Activated CD8-positive, alpha-beta memory T cell treated with anti-CD3 and anti-CD28 coated beads for 48 hours (primary cell): ENCODE data around the gene TMCC1.
"Not testable (repeated sequence)": the region's sequence is repeated elsewhere in the genome, so short reads cannot be mapped to it uniquely, and the experiment has no call there.

Source experiments
- DNase-seq, 3 experiments: peaks; one replicate each; pipeline ENCODE4 v3.0.0-alpha.2; 2020; ENCODE audit warnings: low read depth in 2 of 3, low spot score in 2 of 3

The TMCC1 gene

GRCh38 chr3:129734449-129734848, 159.1 kb downstream of the TMCC1 start:
- DNase-seq = no peak

GRCh38 chr3:129732200-129732876, 161.2 kb downstream of the TMCC1 start:
- DNase-seq = no peak

DNA sequence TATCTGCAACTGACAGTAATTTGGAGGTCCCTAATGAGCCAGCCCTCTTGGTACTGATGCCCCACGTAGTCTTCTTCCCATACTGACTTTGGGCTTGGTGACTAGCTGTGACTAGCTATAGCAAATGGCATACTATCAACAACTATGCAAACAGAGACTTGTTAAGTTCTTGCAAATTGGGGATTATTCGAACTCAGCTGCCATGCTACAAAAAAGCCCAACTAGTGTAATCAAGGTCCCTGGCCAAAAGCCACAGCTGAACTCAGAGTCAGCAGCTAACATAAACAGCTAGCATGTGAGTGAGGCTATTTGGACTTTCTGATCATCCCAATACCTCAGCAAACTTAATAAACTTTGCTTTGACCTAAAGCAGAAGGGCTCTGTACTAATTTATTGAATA, 165.8 kb downstream of the TMCC1 start:
- DNase-seq = no peak

- DNase-seq = no peak
These were observed 169.8 kb downstream of the TMCC1 start for GRCh38 chr3:129723558-129724324.

DNA sequence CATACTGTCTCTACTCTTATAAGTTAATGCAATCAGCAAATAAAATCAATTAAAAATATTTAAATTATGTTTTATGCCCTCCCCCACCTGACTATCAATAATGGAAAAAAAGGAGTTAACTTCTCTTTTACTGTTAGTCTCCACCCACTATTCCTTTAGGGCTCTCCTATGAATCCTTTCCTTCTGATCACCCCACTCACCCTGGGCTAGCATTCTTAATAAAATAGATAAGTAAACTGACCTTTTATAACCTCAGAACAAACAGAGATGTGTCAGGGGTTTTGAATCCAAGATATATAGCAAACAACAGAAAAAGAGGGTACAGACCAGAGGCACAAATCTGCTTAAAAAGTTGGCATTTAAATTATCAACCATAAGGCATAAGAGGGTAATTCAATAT, 171.0 kb downstream of the TMCC1 start:
- no peak for DNase-seq

- DNase-seq = no peak
These were observed 175.3 kb downstream of the TMCC1 start for GRCh38 chr3:129718201-129718600.

DNA sequence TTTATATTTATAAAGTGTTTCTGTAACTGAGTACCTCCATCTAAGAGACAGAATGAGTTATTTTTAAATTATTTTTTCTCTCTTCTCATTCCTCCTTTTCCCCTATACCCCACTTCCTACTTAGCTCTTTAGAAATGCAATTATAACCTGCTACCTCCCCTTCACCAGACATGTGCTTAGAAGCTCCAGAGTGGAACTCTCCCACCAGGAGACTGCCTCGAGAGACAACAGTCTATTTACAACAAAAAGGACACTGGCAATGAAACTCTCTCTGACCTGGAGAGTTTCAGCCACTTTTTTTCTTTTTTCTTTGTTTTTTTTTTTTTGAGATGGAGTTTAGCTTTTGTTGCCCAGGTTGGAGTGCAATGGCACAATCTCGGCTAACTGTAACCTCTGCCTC, 177.7 kb downstream of the TMCC1 start:
- no peak for DNase-seq

DNA sequence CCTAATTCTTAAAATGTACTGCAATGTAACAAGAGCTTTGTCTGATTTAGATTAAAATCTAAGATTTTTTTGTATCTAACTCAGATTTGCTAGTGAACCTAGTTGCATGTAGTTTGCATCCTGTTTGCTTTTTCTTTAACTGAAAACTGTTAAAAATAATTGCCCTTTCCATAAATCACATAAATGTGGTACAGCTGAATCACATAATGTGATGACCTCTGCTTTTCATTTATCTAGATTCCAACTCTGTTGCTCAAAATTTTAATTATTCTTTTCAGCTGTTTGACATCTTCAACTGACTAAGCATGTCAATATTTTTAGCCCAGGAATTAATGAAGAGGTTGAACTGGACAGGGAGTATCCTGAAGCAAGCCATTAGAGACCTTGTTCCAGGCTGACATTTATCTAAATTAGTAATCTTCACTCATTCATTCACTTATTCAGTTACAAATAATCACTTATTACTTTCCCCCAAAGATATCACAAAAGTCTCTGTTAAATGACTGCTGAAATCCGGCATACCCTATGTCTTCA, 185.1 kb downstream of the TMCC1 start:
- no peak for DNase-seq

DNA sequence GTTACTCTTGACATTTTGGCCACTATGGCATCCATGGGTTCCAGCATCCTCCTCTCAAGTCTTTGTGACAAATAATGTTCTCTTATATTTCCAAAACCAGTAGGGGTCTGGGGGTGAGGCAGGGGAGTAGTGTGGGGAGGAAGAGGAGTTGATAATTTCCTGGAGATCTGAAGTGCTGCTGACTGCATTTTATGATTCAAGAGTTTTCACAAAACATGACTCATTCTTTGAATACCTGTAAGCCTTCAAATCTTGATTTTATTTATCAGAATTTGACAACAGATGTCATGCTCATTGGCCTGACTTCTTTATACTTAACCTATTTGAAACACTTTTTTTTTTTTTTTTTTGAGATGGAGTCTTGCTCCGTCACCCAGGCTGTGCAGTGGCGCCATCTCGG, 188.2 kb downstream of the TMCC1 start:
- no peak for DNase-seq

DNA sequence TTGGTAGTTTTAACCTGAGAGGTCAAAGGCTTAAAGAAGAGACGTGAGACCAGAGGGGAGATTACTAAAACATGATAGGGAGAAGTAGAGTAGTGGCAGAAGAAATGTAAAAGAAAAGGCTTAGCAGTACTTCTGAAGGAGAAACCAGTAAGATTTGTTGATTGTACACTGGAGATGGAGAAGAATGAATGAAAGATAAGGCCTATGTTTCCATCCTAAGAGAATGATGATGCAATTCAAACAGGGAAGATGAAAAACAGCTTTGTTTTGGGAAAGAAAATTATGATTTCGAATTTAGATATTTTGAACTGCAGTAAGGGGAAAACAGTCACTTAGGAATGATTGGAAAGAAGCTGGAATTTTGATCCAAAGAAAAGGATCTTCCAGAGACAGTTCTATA, 189.6 kb downstream of the TMCC1 start:
- DNase-seq = no peak

- DNase-seq = no peak
These were observed 190.4 kb downstream of the TMCC1 start for GRCh38 chr3:129702934-129703712.

- no peak for DNase-seq
These were observed 192.3 kb downstream of the TMCC1 start for GRCh38 chr3:129701161-129701560.

- DNase-seq = no peak
These were observed 193.9 kb downstream of the TMCC1 start for GRCh38 chr3:129699612-129700011.

DNA sequence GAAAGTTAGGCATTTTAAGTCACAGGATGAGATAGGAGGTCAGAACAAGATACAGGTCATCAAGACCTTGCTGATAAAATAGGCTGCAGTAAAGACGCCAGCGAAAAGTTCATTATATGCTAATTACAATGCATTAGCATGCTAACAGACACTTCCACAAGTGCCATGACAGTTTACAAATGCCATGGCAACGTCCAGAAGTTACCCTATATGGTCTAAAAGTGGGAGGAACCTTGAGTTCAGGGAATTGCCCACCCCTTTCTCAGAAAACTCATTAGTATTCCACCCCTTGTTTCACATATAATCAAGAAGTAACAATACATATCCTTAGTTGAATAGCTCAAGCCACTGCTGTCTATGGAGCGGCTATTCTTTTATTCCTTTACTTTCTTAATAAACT, 194.3 kb downstream of the TMCC1 start:
- DNase-seq = no peak

DNA sequence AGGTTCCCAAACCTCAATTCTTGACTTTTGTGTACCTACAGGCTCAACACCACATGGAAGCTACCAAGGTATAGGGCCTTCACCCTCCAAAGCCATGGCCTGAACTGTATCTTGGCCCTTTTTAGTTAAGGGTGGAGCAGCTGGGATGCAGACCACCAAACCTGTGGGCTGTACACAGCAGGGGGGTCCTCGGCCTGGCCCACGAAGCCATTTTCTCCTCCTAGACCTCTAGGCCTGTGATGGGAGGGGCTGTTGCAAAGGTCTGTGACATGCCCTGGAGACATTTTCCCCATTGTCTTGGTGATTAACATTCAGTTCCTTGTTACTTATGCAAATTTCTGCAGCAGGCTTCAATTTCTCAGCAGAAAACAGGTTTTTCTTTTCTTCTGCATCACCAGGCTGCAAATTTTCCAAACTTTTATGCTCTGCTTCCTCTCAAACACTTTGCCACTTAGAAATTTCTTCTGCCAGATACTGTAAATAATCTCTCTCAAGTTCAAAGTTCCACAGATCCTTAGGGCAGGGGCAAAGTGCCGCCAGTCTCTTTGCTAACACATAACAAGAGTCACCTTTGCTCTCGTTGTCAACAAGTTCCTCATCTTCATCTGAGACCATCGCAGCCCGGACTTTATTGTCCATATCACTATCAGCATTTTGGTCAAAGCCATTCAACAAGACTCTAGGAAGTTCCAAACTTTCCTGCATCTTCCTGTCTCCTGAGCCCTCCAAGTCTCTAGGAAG, 196.1 kb downstream of the TMCC1 start:
- DNase-seq = no peak

DNA sequence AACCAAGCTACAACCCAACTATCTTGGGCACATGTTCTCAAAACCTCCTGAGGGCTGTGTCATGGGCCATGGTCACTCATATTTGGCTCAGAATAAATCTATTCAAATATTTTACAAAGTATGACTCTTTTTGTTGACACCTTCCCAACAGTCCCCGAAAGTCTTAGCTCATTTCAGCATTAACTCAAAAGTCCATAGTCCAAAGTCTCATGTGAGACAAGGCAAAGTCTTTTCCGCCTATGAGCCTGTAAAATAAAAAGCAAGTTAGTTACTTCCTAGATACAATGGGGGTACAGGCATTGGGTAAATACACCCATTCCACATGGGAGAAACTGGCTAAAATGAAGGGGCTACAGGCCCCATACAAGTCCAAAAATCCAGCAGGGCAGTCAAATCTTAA, 197.1 kb downstream of the TMCC1 start:
- DNase-seq = not testable (repeated sequence)

DNA sequence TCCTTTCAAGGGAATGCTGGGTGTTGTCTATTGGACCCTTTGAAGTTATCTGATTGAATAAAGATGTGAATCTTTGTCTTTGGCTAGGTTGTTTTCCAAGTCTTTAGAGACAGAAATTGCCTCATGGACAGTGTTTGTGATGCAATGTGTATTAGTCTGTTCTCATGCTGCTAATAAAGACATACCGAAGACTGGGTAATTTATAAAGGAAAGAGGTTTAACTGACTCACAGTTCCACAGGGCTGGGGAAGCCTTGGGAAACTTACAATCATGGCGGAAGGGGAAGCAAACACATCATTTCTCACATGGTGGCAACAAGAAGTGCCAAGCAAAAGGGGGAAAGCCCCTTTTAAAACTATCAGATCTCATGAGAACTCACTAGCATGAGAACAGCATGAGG, 198.3 kb downstream of the TMCC1 start:
- DNase-seq = no peak

- no peak for DNase-seq
These were observed 199.3 kb downstream of the TMCC1 start for GRCh38 chr3:129694228-129694627.

- no peak for DNase-seq
These were observed 200.8 kb downstream of the TMCC1 start for GRCh38 chr3:129692743-129693142.

DNA sequence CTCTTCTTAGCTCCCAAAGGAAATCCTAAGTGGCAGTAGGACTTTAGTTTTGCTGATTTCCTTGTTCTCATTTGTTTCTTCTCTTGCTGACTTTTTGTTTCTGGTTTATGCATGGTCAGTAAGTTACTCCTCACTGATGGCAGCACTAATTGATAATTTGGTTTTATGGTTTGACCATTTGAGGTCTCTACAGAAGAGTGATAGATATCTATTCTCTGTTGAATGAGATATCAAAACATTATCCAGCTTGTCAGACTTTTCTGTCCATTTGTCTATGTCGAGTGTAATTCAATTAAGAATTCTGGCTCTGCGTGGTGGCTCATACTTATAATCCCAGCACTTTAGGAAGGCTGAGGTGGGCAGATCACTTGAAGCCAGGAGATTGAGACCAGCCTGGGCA, 202.5 kb downstream of the TMCC1 start:
- DNase-seq = no peak

DNA sequence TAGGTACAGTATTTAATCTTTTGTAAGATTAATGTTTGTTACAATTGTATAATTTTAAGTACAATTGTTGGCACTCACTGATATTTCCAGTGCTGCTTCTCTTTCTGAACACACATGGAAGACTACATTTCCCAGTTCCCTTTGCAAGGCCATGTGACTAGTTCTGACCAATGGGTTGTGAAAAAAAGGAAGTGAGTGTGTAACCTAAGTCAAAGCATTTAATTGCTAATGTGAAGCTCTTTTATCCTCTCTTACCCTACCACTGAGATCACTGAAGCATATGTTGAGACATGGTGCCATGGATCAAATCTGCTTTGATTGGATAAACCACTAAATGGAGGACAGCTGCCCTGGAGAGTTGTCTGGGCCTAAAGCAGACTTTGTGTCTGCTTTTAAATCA, 203.1 kb downstream of the TMCC1 start:
- no peak for DNase-seq
